HepG2 (cell line): ENCODE data around the gene IST1. TPM values are rescaled to one million over a fixed set of nuclear protein-coding genes. Genes with fewer than 3 reads are reported as not detected.

Experiments
- ATAC-seq: fragments of 200-7000 bp; cut with Tn5 transposase; 3 replicates; pipeline ENCODE4 v1.9.1; 2020; ENCODE audit warnings: mild to moderate bottlenecking, moderate library complexity
- BruUV-seq: library from RNA; stranded (reverse); fragments of 400-500 nt; replicated peaks from 2 replicates; lab custom pipeline; 2021; lab: Mats Ljungman, UMichigan
- CTCF ChIA-PET: fragments of 300-600 bp; formaldehyde crosslinking; extraction: SDS; loops from one replicate; lab custom pipeline; 2021; ENCODE audit warnings: low total read pairs, inconsistent platforms, low intra/inter-chr PET ratio; lab: Yijun Ruan, JAX
- POLR2A ChIA-PET: fragments of 350-600 bp; sonication (Branson Sonifier 250); formaldehyde crosslinking; loops from one replicate; lab custom pipeline; 2020; ENCODE audit warnings: antibody characterized with exemption, inconsistent platforms; lab: Yijun Ruan, JAX
- DNase-seq: peaks from one replicate; pipeline ENCODE4 v3.0.0-alpha.2; 2015; ENCODE audit warnings: low spot score
- FAIRE-seq: peaks from 3 replicates; lab custom pipeline; 2011; peaks lifted over from hg19 to GRCh38; lab: Jason Lieb, UNC
- H2AFZ ChIP-seq: one replicate; pipeline ENCODE4 v1.6.1; 2011; ENCODE audit warnings: low read length, inconsistent platforms
- H3K27ac ChIP-seq: fragments of 300-600 bp; 3 replicates; pipeline ENCODE4 v1.8.0; 2011; ENCODE audit warnings: mixed run types, mild to moderate bottlenecking, mixed read lengths, low read length, inconsistent platforms; ENCODE audit not compliant: insufficient read depth; ENCODE audit errors: extremely low read length
- H3K27me3 ChIP-seq, 2 experiments: fragments of 200-600 bp in 1 of 2; 2 replicates in 1 of 2; 3 replicates in 1 of 2; pipeline versions ENCODE4 v1.6.0 to v1.8.0; 2011; ENCODE audit warnings: low read length in 2 of 2, mild to moderate bottlenecking in 2 of 2, moderate library complexity in 2 of 2, inconsistent platforms in 1 of 2; ENCODE audit not compliant: insufficient read depth in 2 of 2, control insufficient read depth in 1 of 2
- H3K36me3 ChIP-seq, 2 experiments: fragments of 200-600 bp in 1 of 2; replicated peaks in 1 of 2; 2 replicates in 1 of 2; 3 replicates in 1 of 2; pipeline versions ENCODE4 v1.5.1 to v1.8.0; 2011; ENCODE audit warnings: low read length in 2 of 2, inconsistent platforms in 1 of 2; ENCODE audit not compliant: insufficient read depth in 2 of 2, control insufficient read depth in 1 of 2
- H3K4me1 ChIP-seq: 2 replicates; pipeline ENCODE4 v1.5.1; 2012; ENCODE audit warnings: low read length, inconsistent platforms; ENCODE audit not compliant: insufficient read depth
- H3K4me2 ChIP-seq: 2 replicates; pipeline ENCODE4 v1.6.0; 2011; ENCODE audit warnings: low read depth, low read length, inconsistent platforms
- H3K4me3 ChIP-seq, 3 experiments: fragments of 200-600 bp in 1 of 3; sonication (generic), shearing (Covaris generic) in 1 of 3; replicated peaks in 1 of 3; 2 replicates each; pipeline ENCODE4 v1.5.1; 2011 to 2016; ENCODE audit warnings: low read length in 3 of 3, inconsistent platforms in 2 of 3, low read depth in 2 of 3, mild to moderate bottlenecking in 2 of 3, control low read depth in 1 of 3, mixed read lengths in 1 of 3; ENCODE audit not compliant: insufficient read depth in 1 of 3
- H3K79me2 ChIP-seq: one replicate; pipeline ENCODE4 v1.6.1; 2011; ENCODE audit warnings: low read length, inconsistent platforms; ENCODE audit not compliant: insufficient read depth
- H3K9ac ChIP-seq: 2 replicates; pipeline ENCODE4 v1.6.0; 2011; ENCODE audit warnings: mild to moderate bottlenecking, low read depth, low read length, inconsistent platforms; ENCODE audit not compliant: insufficient read depth
- H3K9me3 ChIP-seq: 2 replicates; pipeline ENCODE4 v1.5.1; 2012; ENCODE audit warnings: mild to moderate bottlenecking, low read length
- H4K20me1 ChIP-seq: 2 replicates; pipeline ENCODE4 v1.6.0; 2011; ENCODE audit warnings: inconsistent platforms, mild to moderate bottlenecking, low read length, moderate library complexity; ENCODE audit not compliant: insufficient read depth
- CBX2 ChIP-seq, 2 experiments: fragments of 200-600 bp in 1 of 2; sonication (generic); formaldehyde crosslinking in 1 of 2; IDR thresholded peaks; 2 replicates each; pipeline versions ENCODE4 v1.7.0 to v1.8.1; 2018 to 2022; ENCODE audit warnings: low read depth in 2 of 2, low read length in 1 of 2, mild to moderate bottlenecking in 1 of 2, missing genetic modification reagents in 1 of 2
- WGBS: methylation state at CpG from one replicate; pipeline ENCODE4 v1.1.6; 2017; ENCODE audit warnings: low lambda C conversion rate; 5-methylcytosine and 5-hydroxymethylcytosine counted together
- in situ Hi-C: cut with HindIII; loops from 2 replicates; pipeline ENCODE4 v1.10.0; 2017; ENCODE audit warnings: low pct_unique_long_range_greater_than_20kb; ENCODE audit not compliant: extremely low pct_ligation_motif_present
- intact Hi-C: fragments of 100-400 bp; cut with micrococcal nuclease; formaldehyde crosslinking; loops from one replicate; pipeline ENCODE4 v1.10.0; 2022; ENCODE audit not compliant: unreplicated experiment
- polyA plus RNA-seq, 8 experiments: library from polyadenylated mRNA; depleted of rRNA in 3 of 8; stranded (reverse) in 7 of 8; unstranded in 1 of 8; fragments of >200 nt; fragmentation: Illumina TruSeq in 4 of 8; extraction: Trizol in 4 of 8; gene quantifications; 2 replicates each; pipeline versions ENCODE4 v1.2.1 to v1.2.3, GENCODE V29; 2011 to 2016; ENCODE audit warnings: low read depth in 4 of 8, missing spikeins in 1 of 8, mixed read lengths in 1 of 8; ENCODE audit not compliant: insufficient read depth in 1 of 8
- total RNA-seq, 5 experiments: library from RNA; depleted of rRNA; stranded (reverse); fragments of >200 nt; fragmentation: Illumina TruSeq; extraction: Trizol; gene quantifications; 2 replicates each; pipeline ENCODE4 v1.2.3, GENCODE V29; 2016; ENCODE audit warnings: low read depth in 1 of 5
- TF ChIP-seq, protein P1 (sequence below): sonication (generic); formaldehyde crosslinking; IDR thresholded peaks from 2 replicates; pipeline ENCODE4 v1.4.0; 2020; ENCODE audit warnings: mild to moderate bottlenecking, missing genetic modification reagents
- TF ChIP-seq, protein P2 (sequence below): IDR thresholded peaks from 2 replicates; pipeline ENCODE4 v1.6.1; 2016; ENCODE audit warnings: control low read depth

IST1 gene
- total and polyA plus RNA-seq, 2 of the 13 experiments (the other 11 are each of a cell fraction or from before 2014, with no cell fraction given), result 346 to 415 TPM

DNA sequence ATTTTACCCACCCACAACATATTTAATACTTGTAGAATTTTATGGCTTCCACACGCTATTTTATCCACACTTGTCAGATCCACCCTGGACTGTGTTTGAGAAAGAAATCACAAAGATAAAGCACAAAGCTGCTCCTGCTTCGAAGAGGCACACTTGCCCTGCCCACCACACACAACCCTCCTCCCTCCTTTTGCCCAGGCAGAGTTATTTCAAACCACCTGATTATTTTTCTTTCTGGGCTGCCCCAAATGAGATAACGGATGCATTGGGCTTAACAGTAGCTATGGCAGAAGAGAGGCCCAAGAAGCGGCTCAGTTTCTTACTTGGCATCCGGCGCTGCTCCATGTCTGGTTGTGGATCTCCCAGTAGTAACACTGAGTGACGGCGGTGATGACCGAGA, 77.7 kb downstream of the IST1 start:
- Histone ChIP-seq H3K27me3 (peaks cover 0 to 4% of the 10 kb centered on the region in 2 experiments; a peak in 2 of 5 replicates), H3K4me1 (peaks cover 32% of the 10 kb centered on the region), H3K4me3 (no peak overlapping the region), H3K79me2 (no peaks in the 10 kb centered on the region), H3K36me3 (no peaks in the 10 kb centered on the region), H3K4me2 (no peak overlapping the region), H2AFZ (no peak overlapping the region), H3K9ac (no peak overlapping the region), H3K27ac (no peak overlapping the region), H3K9me3 (no peaks in the 10 kb centered on the region), H4K20me1 (no peaks in the 10 kb centered on the region)
- BruUV-seq, result no TSS peak
- in situ Hi-C loops, result no loop called here
- DNase-seq (no peak), FAIRE-seq (no peak), ATAC-seq (no peak)
- intact Hi-C loops, result no loop called here
- POLR2A ChIA-PET, result no interaction called here
- 68% methylated on average over 9 of the region's 9 CpGs for WGBS
- TF ChIP-seq, protein P1, sequence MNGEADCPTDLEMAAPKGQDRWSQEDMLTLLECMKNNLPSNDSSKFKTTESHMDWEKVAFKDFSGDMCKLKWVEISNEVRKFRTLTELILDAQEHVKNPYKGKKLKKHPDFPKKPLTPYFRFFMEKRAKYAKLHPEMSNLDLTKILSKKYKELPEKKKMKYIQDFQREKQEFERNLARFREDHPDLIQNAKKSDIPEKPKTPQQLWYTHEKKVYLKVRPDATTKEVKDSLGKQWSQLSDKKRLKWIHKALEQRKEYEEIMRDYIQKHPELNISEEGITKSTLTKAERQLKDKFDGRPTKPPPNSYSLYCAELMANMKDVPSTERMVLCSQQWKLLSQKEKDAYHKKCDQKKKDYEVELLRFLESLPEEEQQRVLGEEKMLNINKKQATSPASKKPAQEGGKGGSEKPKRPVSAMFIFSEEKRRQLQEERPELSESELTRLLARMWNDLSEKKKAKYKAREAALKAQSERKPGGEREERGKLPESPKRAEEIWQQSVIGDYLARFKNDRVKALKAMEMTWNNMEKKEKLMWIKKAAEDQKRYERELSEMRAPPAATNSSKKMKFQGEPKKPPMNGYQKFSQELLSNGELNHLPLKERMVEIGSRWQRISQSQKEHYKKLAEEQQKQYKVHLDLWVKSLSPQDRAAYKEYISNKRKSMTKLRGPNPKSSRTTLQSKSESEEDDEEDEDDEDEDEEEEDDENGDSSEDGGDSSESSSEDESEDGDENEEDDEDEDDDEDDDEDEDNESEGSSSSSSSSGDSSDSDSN (CRISPR knock-in tag), result no peak
- TF ChIP-seq, protein P2, sequence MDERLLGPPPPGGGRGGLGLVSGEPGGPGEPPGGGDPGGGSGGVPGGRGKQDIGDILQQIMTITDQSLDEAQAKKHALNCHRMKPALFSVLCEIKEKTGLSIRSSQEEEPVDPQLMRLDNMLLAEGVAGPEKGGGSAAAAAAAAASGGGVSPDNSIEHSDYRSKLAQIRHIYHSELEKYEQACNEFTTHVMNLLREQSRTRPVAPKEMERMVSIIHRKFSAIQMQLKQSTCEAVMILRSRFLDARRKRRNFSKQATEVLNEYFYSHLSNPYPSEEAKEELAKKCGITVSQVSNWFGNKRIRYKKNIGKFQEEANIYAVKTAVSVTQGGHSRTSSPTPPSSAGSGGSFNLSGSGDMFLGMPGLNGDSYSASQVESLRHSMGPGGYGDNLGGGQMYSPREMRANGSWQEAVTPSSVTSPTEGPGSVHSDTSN (CRISPR knock-in tag), result no peak
- no peak for TF ChIP-seq CBX2 (IDR thresholded peaks at IDR 0.05; ENCODE audit: low read depth, low read length)
- no peak for TF ChIP-seq CBX2 (CRISPR knock-in tag; IDR thresholded peaks at IDR 0.05; ENCODE audit: low read depth)
- CTCF ChIA-PET, result no interaction called here
